ENCODE results near the gene HECW1.

- TF ChIP-seq CTCF (IDR thresholded peaks at IDR 0.05) (no peak), POLR2A (IDR thresholded peaks at IDR 0.05) (no peak)
These were observed 349.0 kb downstream of the HECW1 start for GRCh38 chr7:43461349-43462024.

Measured in heart left ventricle (tissue), 13 donors.